IMR-90 (cell line): ENCODE data around the gene KRT80.

Source experiments
- CTCF ChIP-seq: conservative IDR thresholded peaks from 2 replicates; pipeline ENCODE4 v1.5.1; 2012; ENCODE audit warnings: mild to moderate bottlenecking, low read depth, low read length, improper control_type of control experiment
- MAZ ChIP-seq: IDR thresholded peaks from 2 replicates; pipeline ENCODE4 v1.6.1; 2012; ENCODE audit warnings: low read depth, mild to moderate bottlenecking, low read length, improper control_type of control experiment, moderate library complexity, borderline replicate concordance
- RCOR1 ChIP-seq: IDR thresholded peaks from 2 replicates; pipeline ENCODE4 v1.6.1; 2012; ENCODE audit warnings: mild to moderate bottlenecking, low read length, improper control_type of control experiment; ENCODE audit not compliant: insufficient replicate concordance

GRCh38 chr12:52217223-52217622, 25.4 kb upstream of the KRT80 start:
- TF ChIP-seq CTCF (no peak), MAZ (no peak), RCOR1 (no peak)
